HL-60 (cell line): ENCODE data around the gene ST7.

Experiments used
- DNase-seq, 2 experiments: peaks; one replicate each; pipeline ENCODE4 v3.0.0-alpha.2; 2010 to 2020; ENCODE audit warnings: low read depth in 1 of 2, low spot score in 1 of 2
- H3K27ac ChIP-seq: fragments of 250-450 bp; sonication (Bioruptor Pico); replicated peaks from 2 replicates; pipeline ENCODE4 v1.5.1; 2020; ENCODE audit warnings: mild to moderate bottlenecking, moderate library complexity
- H3K27me3 ChIP-seq: fragments of 250-450 bp; sonication (Bioruptor Pico); 2 replicates; pipeline ENCODE4 v1.5.1; 2021; ENCODE audit warnings: mild to moderate bottlenecking, moderate library complexity; ENCODE audit not compliant: insufficient read depth, poor library complexity, severe bottlenecking
- H3K4me3 ChIP-seq: replicated peaks from 2 replicates; pipeline ENCODE4 v1.5.1; 2011; ENCODE audit warnings: mild to moderate bottlenecking, control low read depth, low read length; ENCODE audit not compliant: insufficient read depth
- GABPA ChIP-seq: IDR thresholded peaks from 2 replicates; pipeline ENCODE4 v1.6.1; 2012; ENCODE audit warnings: low read depth
- POLR2AphosphoS5 ChIP-seq: IDR thresholded peaks from 2 replicates; pipeline ENCODE4 v1.6.1; 2012; ENCODE audit warnings: low read depth
- SPI1 ChIP-seq: IDR thresholded peaks from 2 replicates; pipeline ENCODE4 v1.6.1; 2012; ENCODE audit warnings: low read depth, mild to moderate bottlenecking, borderline replicate concordance
- TF ChIP-seq, protein P1 (sequence below): IDR thresholded peaks from one replicate; pipeline ENCODE4 v1.5.1; 2011; ENCODE audit warnings: low read length, control low read depth, inconsistent platforms; ENCODE audit not compliant: insufficient read depth
- TF ChIP-seq, protein P2 (sequence below): IDR thresholded peaks from 2 replicates; pipeline ENCODE4 v1.6.1; 2012; ENCODE audit warnings: low read depth; ENCODE audit not compliant: insufficient replicate concordance

The ST7 gene

DNA sequence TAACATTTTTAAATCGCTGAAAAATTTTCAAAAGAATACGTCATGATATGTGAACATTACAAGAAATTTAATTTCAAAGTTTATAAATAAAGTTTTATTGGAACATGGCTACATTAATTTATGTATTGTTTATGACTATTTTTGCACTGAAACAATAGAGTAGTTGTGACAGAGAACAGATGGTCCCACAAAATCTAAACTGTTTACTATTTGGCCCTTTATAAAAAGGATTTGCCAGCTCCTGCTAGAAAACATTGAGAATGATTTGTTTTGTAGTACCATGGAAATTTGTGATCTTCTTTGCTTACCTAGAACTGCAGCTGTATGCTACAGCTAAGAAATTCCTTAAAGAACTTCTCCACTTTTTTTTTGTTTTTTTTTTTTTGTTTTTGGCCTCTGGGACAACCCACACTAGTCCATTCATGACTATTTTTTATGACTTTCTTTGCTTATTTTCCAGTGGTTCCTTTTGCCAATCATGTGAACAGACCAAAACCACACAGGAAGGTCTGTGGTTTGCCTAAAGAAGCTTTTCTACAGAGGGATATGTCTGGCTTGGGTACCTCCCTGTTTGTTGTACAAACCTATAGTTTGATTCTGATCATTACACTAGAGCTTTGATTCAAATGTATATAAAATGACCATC is 55.7 kb downstream of the ST7 start:
- TF ChIP-seq POLR2AphosphoS5 (no peak), SPI1 (no peak), GABPA (no peak)
- TF ChIP-seq, protein P1, sequence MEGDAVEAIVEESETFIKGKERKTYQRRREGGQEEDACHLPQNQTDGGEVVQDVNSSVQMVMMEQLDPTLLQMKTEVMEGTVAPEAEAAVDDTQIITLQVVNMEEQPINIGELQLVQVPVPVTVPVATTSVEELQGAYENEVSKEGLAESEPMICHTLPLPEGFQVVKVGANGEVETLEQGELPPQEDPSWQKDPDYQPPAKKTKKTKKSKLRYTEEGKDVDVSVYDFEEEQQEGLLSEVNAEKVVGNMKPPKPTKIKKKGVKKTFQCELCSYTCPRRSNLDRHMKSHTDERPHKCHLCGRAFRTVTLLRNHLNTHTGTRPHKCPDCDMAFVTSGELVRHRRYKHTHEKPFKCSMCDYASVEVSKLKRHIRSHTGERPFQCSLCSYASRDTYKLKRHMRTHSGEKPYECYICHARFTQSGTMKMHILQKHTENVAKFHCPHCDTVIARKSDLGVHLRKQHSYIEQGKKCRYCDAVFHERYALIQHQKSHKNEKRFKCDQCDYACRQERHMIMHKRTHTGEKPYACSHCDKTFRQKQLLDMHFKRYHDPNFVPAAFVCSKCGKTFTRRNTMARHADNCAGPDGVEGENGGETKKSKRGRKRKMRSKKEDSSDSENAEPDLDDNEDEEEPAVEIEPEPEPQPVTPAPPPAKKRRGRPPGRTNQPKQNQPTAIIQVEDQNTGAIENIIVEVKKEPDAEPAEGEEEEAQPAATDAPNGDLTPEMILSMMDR: no peak
- TF ChIP-seq, protein P2, sequence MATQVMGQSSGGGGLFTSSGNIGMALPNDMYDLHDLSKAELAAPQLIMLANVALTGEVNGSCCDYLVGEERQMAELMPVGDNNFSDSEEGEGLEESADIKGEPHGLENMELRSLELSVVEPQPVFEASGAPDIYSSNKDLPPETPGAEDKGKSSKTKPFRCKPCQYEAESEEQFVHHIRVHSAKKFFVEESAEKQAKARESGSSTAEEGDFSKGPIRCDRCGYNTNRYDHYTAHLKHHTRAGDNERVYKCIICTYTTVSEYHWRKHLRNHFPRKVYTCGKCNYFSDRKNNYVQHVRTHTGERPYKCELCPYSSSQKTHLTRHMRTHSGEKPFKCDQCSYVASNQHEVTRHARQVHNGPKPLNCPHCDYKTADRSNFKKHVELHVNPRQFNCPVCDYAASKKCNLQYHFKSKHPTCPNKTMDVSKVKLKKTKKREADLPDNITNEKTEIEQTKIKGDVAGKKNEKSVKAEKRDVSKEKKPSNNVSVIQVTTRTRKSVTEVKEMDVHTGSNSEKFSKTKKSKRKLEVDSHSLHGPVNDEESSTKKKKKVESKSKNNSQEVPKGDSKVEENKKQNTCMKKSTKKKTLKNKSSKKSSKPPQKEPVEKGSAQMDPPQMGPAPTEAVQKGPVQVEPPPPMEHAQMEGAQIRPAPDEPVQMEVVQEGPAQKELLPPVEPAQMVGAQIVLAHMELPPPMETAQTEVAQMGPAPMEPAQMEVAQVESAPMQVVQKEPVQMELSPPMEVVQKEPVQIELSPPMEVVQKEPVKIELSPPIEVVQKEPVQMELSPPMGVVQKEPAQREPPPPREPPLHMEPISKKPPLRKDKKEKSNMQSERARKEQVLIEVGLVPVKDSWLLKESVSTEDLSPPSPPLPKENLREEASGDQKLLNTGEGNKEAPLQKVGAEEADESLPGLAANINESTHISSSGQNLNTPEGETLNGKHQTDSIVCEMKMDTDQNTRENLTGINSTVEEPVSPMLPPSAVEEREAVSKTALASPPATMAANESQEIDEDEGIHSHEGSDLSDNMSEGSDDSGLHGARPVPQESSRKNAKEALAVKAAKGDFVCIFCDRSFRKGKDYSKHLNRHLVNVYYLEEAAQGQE: no peak
- H3K27me3 ChIP-seq: no peaks in the 10 kb centered on the region
- peak in 1 of 2 experiments; percentile 67 for DNase-seq
- H3K4me3 ChIP-seq: no peak overlapping the region
- no peak overlapping the region for H3K27ac ChIP-seq

DNA sequence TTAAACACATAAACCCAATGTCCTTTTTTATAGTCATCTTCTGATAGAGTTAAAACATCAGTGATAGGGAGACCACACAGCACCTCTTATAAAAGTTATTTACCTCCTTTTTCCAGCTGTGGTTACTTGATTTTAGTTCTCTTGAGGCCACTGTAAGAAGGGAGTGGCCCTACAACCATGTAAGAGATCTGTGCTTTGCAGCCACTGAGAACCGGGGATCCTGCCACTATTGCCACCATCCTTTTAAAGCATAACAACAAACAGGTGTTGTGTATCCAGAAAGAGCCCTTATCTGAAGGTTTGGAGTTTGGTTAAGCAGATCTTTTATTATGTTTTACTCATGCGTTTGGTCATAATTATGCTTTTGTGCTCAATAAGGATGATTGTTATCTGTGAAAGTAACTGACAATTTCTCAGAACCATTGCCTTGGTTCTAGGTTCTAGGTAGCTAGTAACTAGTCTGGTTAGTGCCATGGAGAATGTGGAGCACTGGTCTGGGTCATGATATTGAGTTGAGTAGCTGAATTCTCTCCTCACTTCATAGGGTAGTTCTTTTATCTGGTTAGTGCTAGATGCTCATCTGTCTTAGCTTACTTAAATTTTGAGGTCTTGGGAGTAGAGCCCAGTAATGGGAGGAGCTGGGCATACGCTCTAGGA is 56.5 kb downstream of the ST7 start:
- H3K27ac ChIP-seq: no peak overlapping the region

DNA sequence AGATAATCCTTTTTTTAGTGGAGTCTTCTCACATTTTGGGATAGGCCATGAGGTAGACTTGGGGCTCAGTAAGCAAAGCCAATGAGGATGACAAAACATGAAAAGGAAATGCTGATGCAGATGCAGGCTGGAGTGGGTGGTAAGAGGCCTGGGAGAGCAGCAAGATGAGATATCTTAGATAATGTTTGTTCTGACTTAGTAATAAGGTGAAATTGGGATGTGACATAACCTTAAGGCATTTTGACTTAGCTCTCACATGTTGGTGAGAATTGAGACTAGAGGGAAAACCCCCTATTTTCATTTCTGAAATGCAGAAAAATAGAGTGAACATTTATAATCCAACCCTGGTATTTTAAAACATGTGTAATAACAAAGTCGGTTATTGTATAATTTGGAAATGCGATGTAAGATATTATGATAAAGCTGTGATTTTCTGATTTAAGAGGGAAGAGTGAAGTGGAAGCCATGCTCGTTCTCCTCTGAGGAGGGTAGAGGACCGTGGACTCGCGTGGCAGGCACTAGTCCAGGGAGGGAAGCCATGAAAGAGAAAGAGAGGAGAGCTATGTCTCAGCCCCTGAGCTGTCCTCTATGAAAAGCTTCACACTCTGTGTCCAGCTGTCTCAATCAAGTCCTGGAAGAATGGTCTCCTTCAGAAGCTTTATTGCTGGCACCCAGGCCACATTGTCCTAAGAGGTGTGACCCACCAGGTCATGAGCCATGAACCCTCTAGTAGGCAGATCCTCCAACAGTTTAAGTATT is 57.3 kb downstream of the ST7 start:
- TF ChIP-seq POLR2AphosphoS5 (no peak), SPI1 (no peak), GABPA (no peak)
- TF ChIP-seq, protein P1: no peak
- TF ChIP-seq, protein P2: no peak
- Histone ChIP-seq H3K4me3 (no peak overlapping the region), H3K27me3 (no peaks in the 10 kb centered on the region), H3K27ac (no peak overlapping the region)
- DNase-seq: no peak

More for the DNA sequence above, 56.5 kb downstream of the ST7 start:
- DNase-seq: no peak
- Histone ChIP-seq H3K27me3 (no peaks in the 10 kb centered on the region), H3K4me3 (no peak overlapping the region)
- TF ChIP-seq SPI1: no peak
- TF ChIP-seq, protein P1: no peak
- TF ChIP-seq POLR2AphosphoS5: no peak
- TF ChIP-seq GABPA: no peak
- TF ChIP-seq, protein P2: no peak
